ENCODE results near the gene SELENOP.

The SELENOP gene

GRCh38 chr5:42840269-42840668 is 28.6 kb upstream of the SELENOP start:
- H3K4me3 ChIP-seq (ENCODE audit: low read depth, low read length), result no peak overlapping the region
- TF ChIP-seq CTCF (IDR thresholded peaks at IDR 0.05; ENCODE audit: control insufficient read depth, extremely low read depth, insufficient read depth), result no peak
- no peak for DNase-seq (ENCODE audit: low read depth)

GRCh38 chr5:42839196-42839595 is 27.5 kb upstream of the SELENOP start:
- no peak for TF ChIP-seq CTCF (IDR thresholded peaks at IDR 0.05; ENCODE audit: control insufficient read depth, extremely low read depth, insufficient read depth)
- no peak for DNase-seq (ENCODE audit: low read depth)
- H3K4me3 ChIP-seq (ENCODE audit: low read depth, low read length), result no peak overlapping the region

- DNase-seq (ENCODE audit: low read depth), result no peak
- no peak overlapping the region for H3K4me3 ChIP-seq (ENCODE audit: low read depth, low read length)
- TF ChIP-seq CTCF (IDR thresholded peaks at IDR 0.05; ENCODE audit: control insufficient read depth, extremely low read depth, insufficient read depth), result no peak
Measured at GRCh38 chr5:42837601-42838000, 25.9 kb upstream of the SELENOP start.

- TF ChIP-seq CTCF (IDR thresholded peaks at IDR 0.05; ENCODE audit: control insufficient read depth, extremely low read depth, insufficient read depth), result no peak
- no peak overlapping the region for H3K4me3 ChIP-seq (ENCODE audit: low read depth, low read length)
- no peak for DNase-seq (ENCODE audit: low read depth)
Measured at GRCh38 chr5:42836070-42836769, 24.5 kb upstream of the SELENOP start.

GRCh38 chr5:42832060-42832459 is 20.4 kb upstream of the SELENOP start:
- H3K4me3 ChIP-seq (ENCODE audit: low read depth, low read length), result no peak overlapping the region
- no peak for TF ChIP-seq CTCF (IDR thresholded peaks at IDR 0.05; ENCODE audit: control insufficient read depth, extremely low read depth, insufficient read depth)
- no peak for DNase-seq (ENCODE audit: low read depth)

- no peak for TF ChIP-seq CTCF (IDR thresholded peaks at IDR 0.05; ENCODE audit: control insufficient read depth, extremely low read depth, insufficient read depth)
- DNase-seq (ENCODE audit: low read depth), result no peak
- H3K4me3 ChIP-seq (ENCODE audit: low read depth, low read length), result no peak overlapping the region
Measured at GRCh38 chr5:42830924-42831323, 19.2 kb upstream of the SELENOP start.

- H3K4me3 ChIP-seq (ENCODE audit: low read depth, low read length), result no peak overlapping the region
- no peak for DNase-seq (ENCODE audit: low read depth)
- no peak for TF ChIP-seq CTCF (IDR thresholded peaks at IDR 0.05; ENCODE audit: control insufficient read depth, extremely low read depth, insufficient read depth)
Measured at GRCh38 chr5:42828671-42829070, 17.0 kb upstream of the SELENOP start.

Measured in LNCaP clone FGC (cell line).